Measurements from ENCODE around the gene SLC22A14. TPM values are rescaled to one million over a fixed set of nuclear protein-coding genes. Genes with fewer than 3 reads are reported as not detected.

The SLC22A14 gene
- total and polyA plus RNA-seq, 2 donors (not counting 3 experiments of a cell fraction or from before 2014, with no cell fraction given): not detected

GRCh38 chr3:38268522-38268921, 13.6 kb upstream of the SLC22A14 start:
- TF ChIP-seq, protein P1, sequence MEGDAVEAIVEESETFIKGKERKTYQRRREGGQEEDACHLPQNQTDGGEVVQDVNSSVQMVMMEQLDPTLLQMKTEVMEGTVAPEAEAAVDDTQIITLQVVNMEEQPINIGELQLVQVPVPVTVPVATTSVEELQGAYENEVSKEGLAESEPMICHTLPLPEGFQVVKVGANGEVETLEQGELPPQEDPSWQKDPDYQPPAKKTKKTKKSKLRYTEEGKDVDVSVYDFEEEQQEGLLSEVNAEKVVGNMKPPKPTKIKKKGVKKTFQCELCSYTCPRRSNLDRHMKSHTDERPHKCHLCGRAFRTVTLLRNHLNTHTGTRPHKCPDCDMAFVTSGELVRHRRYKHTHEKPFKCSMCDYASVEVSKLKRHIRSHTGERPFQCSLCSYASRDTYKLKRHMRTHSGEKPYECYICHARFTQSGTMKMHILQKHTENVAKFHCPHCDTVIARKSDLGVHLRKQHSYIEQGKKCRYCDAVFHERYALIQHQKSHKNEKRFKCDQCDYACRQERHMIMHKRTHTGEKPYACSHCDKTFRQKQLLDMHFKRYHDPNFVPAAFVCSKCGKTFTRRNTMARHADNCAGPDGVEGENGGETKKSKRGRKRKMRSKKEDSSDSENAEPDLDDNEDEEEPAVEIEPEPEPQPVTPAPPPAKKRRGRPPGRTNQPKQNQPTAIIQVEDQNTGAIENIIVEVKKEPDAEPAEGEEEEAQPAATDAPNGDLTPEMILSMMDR (IDR thresholded peaks at IDR 0.05; ENCODE audit: extremely low read depth in 1 of 2, insufficient read depth in 1 of 2, low read depth in 1 of 2, low read length in 2 of 2): no peak
- TF ChIP-seq JUN (IDR thresholded peaks at IDR 0.05; ENCODE audit: borderline replicate concordance, insufficient read depth, insufficient read length, low read depth): no peak
- no peak for TF ChIP-seq GATA2 (IDR thresholded peaks at IDR 0.05; ENCODE audit: insufficient read depth, insufficient read length, low read depth, low read length)
- no peak for TF ChIP-seq POLR2A (IDR thresholded peaks at IDR 0.05; ENCODE audit: low read depth, low read length)
- TF ChIP-seq POLR2AphosphoS5 (IDR thresholded peaks at IDR 0.05; ENCODE audit: insufficient read depth, low read depth, low read length): no peak
- no peak for TF ChIP-seq EZH2 (IDR thresholded peaks at IDR 0.05; ENCODE audit: borderline replicate concordance, low read depth, low read length, severe bottlenecking)
- TF ChIP-seq FOS (IDR thresholded peaks at IDR 0.05; ENCODE audit: borderline replicate concordance, insufficient read depth, low read length): no peak
- TF ChIP-seq MYC (IDR thresholded peaks at IDR 0.05; ENCODE audit: low read depth, low read length): no peak
- TF ChIP-seq, protein P2, sequence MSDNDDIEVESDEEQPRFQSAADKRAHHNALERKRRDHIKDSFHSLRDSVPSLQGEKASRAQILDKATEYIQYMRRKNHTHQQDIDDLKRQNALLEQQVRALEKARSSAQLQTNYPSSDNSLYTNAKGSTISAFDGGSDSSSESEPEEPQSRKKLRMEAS (IDR thresholded peaks at IDR 0.05; ENCODE audit: insufficient read depth, insufficient read length): no peak
- H3K9me3 ChIP-seq (replicated peaks; ENCODE audit: control insufficient read depth, insufficient read depth, low read length): no peaks in the 10 kb centered on the region
- POLR2A ChIA-PET: no interaction called here
- H3K36me3 ChIP-seq (ENCODE audit: control insufficient read depth in 2 of 2, extremely low read depth in 1 of 2, insufficient read depth in 2 of 2, low read length in 2 of 2): no peaks in the 10 kb centered on the region
- H3K9ac ChIP-seq (replicated peaks; ENCODE audit: extremely low read depth, insufficient read depth, low read length): no peak overlapping the region
- no peak for FAIRE-seq
- H3K79me2 ChIP-seq (ENCODE audit: control insufficient read depth, insufficient read depth, low read length): no peaks in the 10 kb centered on the region
- H3K4me3 ChIP-seq (replicated peaks in 1 of 3; ENCODE audit: insufficient read depth in 1 of 3, low read depth in 1 of 3, low read length in 3 of 3): no peak overlapping the region
- dilution Hi-C loops (cut with MboI; ENCODE audit: extremely low pct_ligation_motif_present, low sequenced_read_pairs): no loop called here
- no peaks in the 10 kb centered on the region for H4K20me1 ChIP-seq (replicated peaks; ENCODE audit: control insufficient read depth, extremely low read depth, insufficient read depth, low read length)
- no peak overlapping the region for H3K27ac ChIP-seq (ENCODE audit: insufficient read depth, low read depth, low read length)
- CTCF ChIA-PET: no interaction called here
- intact Hi-C loops (cut with micrococcal nuclease): no loop called here
- no peaks in the 10 kb centered on the region for H3K4me1 ChIP-seq (ENCODE audit: control insufficient read depth, extremely low read depth, insufficient read depth, low read length)
- no peak overlapping the region for H2AFZ ChIP-seq (ENCODE audit: low read depth, low read length)
- BruUV-seq (replicated peaks): no TSS peak
- no peak for DNase-seq (ENCODE audit: low read depth, low spot score)
- H3K4me2 ChIP-seq (ENCODE audit: insufficient read depth, low read length): no peak overlapping the region
- no peaks in the 10 kb centered on the region for H3K9me1 ChIP-seq (replicated peaks; ENCODE audit: control insufficient read depth, extremely low read depth, insufficient read depth, low read length)
- H3K27me3 ChIP-seq (ENCODE audit: control insufficient read depth in 2 of 2, insufficient read depth in 2 of 2, low read length in 2 of 2): no peaks in the 10 kb centered on the region

All from endothelial cell of umbilical vein (primary cell).